ENCODE measurements around the gene FCHSD2. TPM values are rescaled to one million over a fixed set of nuclear protein-coding genes. Genes with fewer than 3 reads are reported as not detected.
"Not testable (repeated sequence)": the region's sequence is repeated elsewhere in the genome, so short reads cannot be mapped to it uniquely, and the experiment has no call there.

FCHSD2 gene
- total and polyA plus RNA-seq, 2 donors, result 12.5 to 22.3 TPM

DNA sequence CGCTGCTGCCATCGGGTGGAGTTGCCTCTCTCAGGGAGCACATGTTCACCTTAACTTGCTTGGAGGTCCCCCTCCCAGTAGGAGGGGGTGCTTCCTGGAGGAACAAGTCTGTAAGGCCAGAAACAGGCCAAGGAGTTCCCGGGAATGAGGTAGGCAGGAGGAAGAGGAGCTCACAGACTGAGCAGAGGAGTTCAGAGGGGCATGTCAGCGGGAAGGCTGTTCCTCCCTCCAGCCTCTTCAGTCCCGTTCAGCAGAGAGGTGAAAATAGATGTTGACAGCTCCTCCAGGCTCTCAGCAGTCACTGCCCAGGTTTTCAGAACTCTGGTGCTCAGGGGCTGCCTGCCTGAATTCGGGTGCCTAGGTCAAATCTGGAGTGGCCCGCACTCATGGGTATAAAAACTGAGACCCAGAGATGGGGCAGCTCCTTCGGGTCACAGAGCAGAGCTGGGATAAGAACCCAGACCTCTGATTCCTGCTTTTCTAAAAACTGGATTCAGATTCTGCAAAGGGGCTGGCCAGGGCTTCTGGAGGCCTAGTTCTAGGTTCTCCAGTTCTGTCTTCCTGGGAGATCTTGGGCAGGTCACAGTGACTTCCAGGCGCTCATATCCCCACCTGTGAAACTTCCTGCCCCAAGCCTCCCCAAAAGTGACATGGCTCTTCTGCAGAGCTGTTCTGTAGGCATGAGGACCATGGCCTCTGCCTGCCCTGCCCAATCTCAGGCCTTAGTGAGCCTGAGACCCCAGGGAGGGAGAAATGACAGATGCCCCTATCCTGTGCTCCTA is 309.6 kb downstream of the FCHSD2 start:
- DNase-seq (ENCODE audit: low read depth in 6 of 9, low spot score in 9 of 9), result no peak
- no peak overlapping the region for H3K27ac ChIP-seq (ENCODE audit: low read depth in 1 of 2, low read length in 1 of 2)

DNA sequence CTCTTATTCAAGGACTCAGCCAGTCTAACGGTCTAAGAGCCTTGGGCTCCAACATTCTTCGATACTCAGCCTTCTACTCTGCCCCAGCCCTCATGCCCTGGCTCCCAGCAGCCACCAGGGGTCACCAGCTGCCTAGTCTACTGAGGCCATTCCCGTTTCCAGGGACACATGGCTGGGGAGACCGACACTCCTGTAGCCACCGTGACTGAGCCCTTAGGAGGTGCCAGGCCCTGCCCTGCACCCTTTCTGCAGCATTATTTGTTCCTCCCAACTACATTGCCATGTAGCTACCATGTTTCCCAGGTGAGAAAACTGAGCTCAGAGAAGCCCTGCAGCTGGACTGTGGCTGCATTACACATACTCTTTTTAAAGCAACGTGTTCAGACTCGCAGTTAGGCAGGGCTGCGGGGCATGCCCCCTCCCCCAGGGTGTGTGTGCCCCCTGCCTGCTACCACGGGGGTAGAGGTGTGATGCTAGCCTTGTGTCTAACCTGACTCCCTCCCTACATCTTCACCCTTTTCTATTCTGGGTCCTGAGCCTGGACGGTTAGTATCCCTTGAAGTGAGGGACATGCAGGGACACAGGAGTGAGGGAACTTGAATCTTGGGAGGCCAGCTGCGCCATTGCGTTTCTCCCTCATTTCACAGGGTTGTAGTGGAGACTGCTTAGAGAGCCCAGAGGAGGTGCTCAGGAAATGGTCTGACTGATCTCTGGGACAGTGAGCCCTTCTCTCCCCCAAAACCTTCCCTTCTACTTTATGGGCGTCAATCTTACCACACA is 310.4 kb downstream of the FCHSD2 start:
- peak in 3 of 9 donors; percentile 10 to 62 (median 59) for DNase-seq (ENCODE audit: low read depth in 6 of 9, low spot score in 9 of 9)
- H3K27ac ChIP-seq (ENCODE audit: low read depth in 1 of 2, low read length in 1 of 2), result no peak overlapping the region
- no peaks in the 10 kb centered on the region for H3K27me3 ChIP-seq (ENCODE audit: control insufficient read depth in 2 of 2, insufficient read depth in 1 of 2, low read length in 1 of 2)
- H3K4me3 ChIP-seq (ENCODE audit: low read length in 2 of 2), result no peak overlapping the region
- peaks cover 0 to 7% of the 10 kb centered on the region in 2 donors for H3K4me1 ChIP-seq (ENCODE audit: control insufficient read depth in 2 of 2, insufficient read depth in 2 of 2, low read length in 2 of 2)
- H3K9me3 ChIP-seq (ENCODE audit: control insufficient read depth in 2 of 2, insufficient read depth in 1 of 2, low read length in 1 of 2), result no peaks in the 10 kb centered on the region
- 78% methylated on average over 13 of the region's 13 CpGs for WGBS
- H3K36me3 ChIP-seq (ENCODE audit: control insufficient read depth in 2 of 2, insufficient read depth in 2 of 2, low read length in 1 of 2), result peaks cover 31 to 34% of the 10 kb centered on the region in 2 donors

More for the DNA sequence above, 309.6 kb downstream of the FCHSD2 start:
- peaks cover 0 to 7% of the 10 kb centered on the region in 2 donors for H3K4me1 ChIP-seq (ENCODE audit: control insufficient read depth in 2 of 2, insufficient read depth in 2 of 2, low read length in 2 of 2)
- H3K9me3 ChIP-seq (ENCODE audit: control insufficient read depth in 2 of 2, insufficient read depth in 1 of 2, low read length in 1 of 2), result no peaks in the 10 kb centered on the region
- H3K27me3 ChIP-seq (ENCODE audit: control insufficient read depth in 2 of 2, insufficient read depth in 1 of 2, low read length in 1 of 2), result no peaks in the 10 kb centered on the region
- peaks cover 33 to 37% of the 10 kb centered on the region in 2 donors for H3K36me3 ChIP-seq (ENCODE audit: control insufficient read depth in 2 of 2, insufficient read depth in 2 of 2, low read length in 1 of 2)
- WGBS, result 93% methylated on average over 9 of the region's 9 CpGs
- no peak overlapping the region for H3K4me3 ChIP-seq (ENCODE audit: low read length in 2 of 2)

DNA sequence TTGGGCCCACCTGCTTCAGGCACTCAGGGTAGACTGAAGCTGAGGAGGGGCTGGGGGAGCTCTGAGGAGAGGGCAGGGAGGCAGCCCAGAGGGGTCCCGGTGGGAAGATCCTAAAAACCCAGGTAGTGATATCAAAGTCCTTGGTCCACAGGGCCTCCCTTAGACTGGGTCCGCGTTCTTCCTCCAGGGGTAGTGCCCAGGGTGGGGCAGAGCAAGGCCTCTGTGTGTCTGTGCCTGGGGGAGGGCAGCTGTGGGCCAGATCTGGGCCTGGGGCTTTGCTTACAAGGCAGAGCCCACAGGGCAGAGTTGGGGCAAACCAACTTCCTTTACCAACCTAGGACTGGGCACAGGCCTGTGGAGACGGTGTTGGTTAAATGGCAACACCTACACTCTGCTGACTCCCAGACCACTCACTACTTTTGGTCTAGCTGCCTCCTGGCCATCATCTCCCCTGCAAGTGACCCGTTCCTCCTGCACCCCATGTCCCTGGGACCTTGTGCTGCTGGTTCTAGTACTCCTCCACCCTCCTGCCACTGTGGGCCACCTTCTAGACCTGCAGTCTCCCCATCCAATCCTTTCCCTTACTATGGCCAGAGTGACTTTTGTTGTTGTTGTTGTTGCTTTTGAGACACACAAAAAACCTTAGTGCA is 312.1 kb downstream of the FCHSD2 start:
- Histone ChIP-seq H3K4me1 (ENCODE audit: control insufficient read depth in 2 of 2, insufficient read depth in 2 of 2, low read length in 2 of 2) (peaks cover 0 to 7% of the 10 kb centered on the region in 2 donors), H3K36me3 (ENCODE audit: control insufficient read depth in 2 of 2, insufficient read depth in 2 of 2, low read length in 1 of 2) (peaks cover 27 to 30% of the 10 kb centered on the region in 2 donors)

DNA sequence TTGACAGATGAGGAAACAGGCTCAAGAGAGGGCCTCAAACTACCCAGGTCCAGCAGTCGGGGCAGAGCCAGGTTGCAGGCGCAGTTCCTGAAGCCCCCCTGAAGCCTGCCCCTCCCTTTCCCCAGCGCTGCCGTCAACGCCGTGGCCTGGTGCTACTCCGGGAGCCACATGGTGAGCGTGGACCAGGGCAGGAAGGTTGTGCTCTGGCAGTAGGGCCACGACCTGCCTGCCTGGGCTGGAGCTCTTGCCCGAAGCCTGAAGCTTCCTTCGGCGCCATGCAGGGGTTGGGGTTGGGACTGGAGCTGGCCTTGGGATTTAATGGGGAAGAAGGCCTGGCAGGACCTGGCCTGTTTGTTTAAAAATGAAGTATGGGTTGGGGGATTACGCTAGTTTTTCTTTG is 312.9 kb downstream of the FCHSD2 start:
- H3K9me3 ChIP-seq (ENCODE audit: control insufficient read depth in 2 of 2, insufficient read depth in 1 of 2, low read length in 1 of 2), result no peaks in the 10 kb centered on the region
- peaks cover 0 to 7% of the 10 kb centered on the region in 2 donors for H3K4me1 ChIP-seq (ENCODE audit: control insufficient read depth in 2 of 2, insufficient read depth in 2 of 2, low read length in 2 of 2)
- no peak overlapping the region for H3K27ac ChIP-seq (ENCODE audit: low read depth in 1 of 2, low read length in 1 of 2)
- DNase-seq (ENCODE audit: low read depth in 6 of 9, low spot score in 9 of 9), result no peak
- H3K36me3 ChIP-seq (ENCODE audit: control insufficient read depth in 2 of 2, insufficient read depth in 2 of 2, low read length in 1 of 2), result peaks cover 23 to 26% of the 10 kb centered on the region in 2 donors
- WGBS, result 98% methylated on average over 13 of the region's 13 CpGs
- no peaks in the 10 kb centered on the region for H3K27me3 ChIP-seq (ENCODE audit: control insufficient read depth in 2 of 2, insufficient read depth in 1 of 2, low read length in 1 of 2)
- H3K4me3 ChIP-seq (ENCODE audit: low read length in 2 of 2), result no peak overlapping the region

More for the DNA sequence above, 312.1 kb downstream of the FCHSD2 start:
- 99% methylated on average over 5 of the region's 5 CpGs for WGBS
- DNase-seq (ENCODE audit: low read depth in 6 of 9, low spot score in 9 of 9), result no peak
- H3K4me3 ChIP-seq (ENCODE audit: low read length in 2 of 2), result no peak overlapping the region
- no peaks in the 10 kb centered on the region for H3K27me3 ChIP-seq (ENCODE audit: control insufficient read depth in 2 of 2, insufficient read depth in 1 of 2, low read length in 1 of 2)
- H3K9me3 ChIP-seq (ENCODE audit: control insufficient read depth in 2 of 2, insufficient read depth in 1 of 2, low read length in 1 of 2), result no peaks in the 10 kb centered on the region
- no peak overlapping the region for H3K27ac ChIP-seq (ENCODE audit: low read depth in 1 of 2, low read length in 1 of 2)

DNA sequence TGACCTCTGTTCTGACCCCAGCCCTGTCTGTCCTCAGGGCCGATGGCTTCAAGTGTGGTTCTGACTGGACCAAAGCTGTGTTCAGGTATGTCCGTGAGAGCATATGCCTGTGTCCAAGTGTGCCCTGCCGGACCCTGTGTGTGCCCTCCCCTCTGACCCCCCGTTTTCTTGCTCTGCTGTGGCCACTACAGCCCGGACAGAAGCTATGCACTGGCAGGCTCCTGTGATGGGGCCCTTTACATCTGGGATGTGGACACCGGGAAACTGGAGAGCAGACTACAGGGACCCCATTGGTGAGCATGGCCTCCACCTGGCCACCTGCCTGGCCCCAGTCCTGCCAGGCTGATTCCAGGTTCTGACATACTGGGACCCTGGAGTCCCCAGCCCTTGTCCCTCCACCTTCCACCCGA is 313.4 kb downstream of the FCHSD2 start:
- 97% methylated on average over 7 of the region's 7 CpGs for WGBS
- Histone ChIP-seq H3K9me3 (ENCODE audit: control insufficient read depth in 2 of 2, insufficient read depth in 1 of 2, low read length in 1 of 2) (no peaks in the 10 kb centered on the region), H3K36me3 (ENCODE audit: control insufficient read depth in 2 of 2, insufficient read depth in 2 of 2, low read length in 1 of 2) (peaks cover 26 to 27% of the 10 kb centered on the region in 2 donors), H3K27ac (ENCODE audit: low read depth in 1 of 2, low read length in 1 of 2) (no peak overlapping the region), H3K4me3 (ENCODE audit: low read length in 2 of 2) (no peak overlapping the region), H3K27me3 (ENCODE audit: control insufficient read depth in 2 of 2, insufficient read depth in 1 of 2, low read length in 1 of 2) (no peaks in the 10 kb centered on the region), H3K4me1 (ENCODE audit: control insufficient read depth in 2 of 2, insufficient read depth in 2 of 2, low read length in 2 of 2) (peaks cover 0 to 7% of the 10 kb centered on the region in 2 donors)
- DNase-seq (ENCODE audit: low read depth in 6 of 9, low spot score in 9 of 9), result no peak

DNA sequence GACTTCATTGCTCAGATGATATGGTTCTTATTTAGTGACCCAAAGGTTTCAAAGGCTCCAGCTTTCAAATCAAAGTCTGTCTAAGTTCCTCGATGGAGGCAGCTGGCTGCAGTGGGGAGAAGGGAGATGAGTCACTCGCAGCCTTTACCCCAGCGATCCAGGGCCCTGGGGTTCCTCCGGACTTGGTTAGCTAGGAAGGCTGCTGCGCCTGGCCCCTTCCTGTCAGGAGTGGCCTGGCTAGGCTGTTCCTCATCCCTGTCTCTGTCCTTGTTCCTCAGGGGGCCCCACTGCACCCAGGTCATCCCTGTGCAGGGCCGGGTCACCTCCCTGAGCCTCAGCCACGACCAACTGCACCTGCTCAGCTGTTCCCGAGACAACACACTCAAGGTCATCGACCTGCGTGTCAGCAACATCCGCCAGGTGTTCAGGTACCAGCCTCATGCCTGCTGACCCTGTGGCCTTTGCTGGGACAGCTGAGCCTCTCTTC is 314.0 kb downstream of the FCHSD2 start:
- no peaks in the 10 kb centered on the region for H3K9me3 ChIP-seq (ENCODE audit: control insufficient read depth in 2 of 2, insufficient read depth in 1 of 2, low read length in 1 of 2)
- H3K36me3 ChIP-seq (ENCODE audit: control insufficient read depth in 2 of 2, insufficient read depth in 2 of 2, low read length in 1 of 2), result peaks cover 24 to 31% of the 10 kb centered on the region in 2 donors
- H3K27ac ChIP-seq (ENCODE audit: low read depth in 1 of 2, low read length in 1 of 2), result no peak overlapping the region
- H3K4me1 ChIP-seq (ENCODE audit: control insufficient read depth in 2 of 2, insufficient read depth in 2 of 2, low read length in 2 of 2), result peaks cover 0 to 7% of the 10 kb centered on the region in 2 donors
- H3K4me3 ChIP-seq (ENCODE audit: low read length in 2 of 2), result no peak overlapping the region
- H3K27me3 ChIP-seq (ENCODE audit: control insufficient read depth in 2 of 2, insufficient read depth in 1 of 2, low read length in 1 of 2), result no peaks in the 10 kb centered on the region
- WGBS, result 95% methylated on average over 11 of the region's 11 CpGs
- no peak for DNase-seq (ENCODE audit: low read depth in 6 of 9, low spot score in 9 of 9)

DNA sequence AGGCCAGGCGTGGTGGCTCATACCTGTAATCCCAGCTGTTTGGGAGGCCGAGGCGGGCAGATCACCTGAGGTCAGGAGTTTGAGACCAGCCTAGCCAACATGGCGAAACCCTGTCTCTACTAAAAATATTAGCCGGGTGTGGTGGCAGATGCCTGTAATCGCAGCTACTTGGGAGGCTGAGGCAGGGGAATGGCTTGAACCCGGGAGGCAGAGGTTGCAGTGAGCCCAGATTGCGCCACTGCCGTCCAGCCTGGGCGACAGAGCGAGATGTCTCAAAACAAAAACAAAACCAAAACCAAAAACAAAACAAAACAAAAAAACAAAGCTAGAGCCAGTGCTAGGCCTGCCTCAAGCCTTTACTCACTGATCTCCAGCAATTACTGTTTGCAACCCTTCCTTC is 314.5 kb downstream of the FCHSD2 start:
- H3K27me3 ChIP-seq (ENCODE audit: control insufficient read depth in 2 of 2, insufficient read depth in 1 of 2, low read length in 1 of 2); H3K4me3 ChIP-seq (ENCODE audit: low read length in 2 of 2); H3K9me3 ChIP-seq (ENCODE audit: control insufficient read depth in 2 of 2, insufficient read depth in 1 of 2, low read length in 1 of 2); DNase-seq (ENCODE audit: low read depth in 6 of 9, low spot score in 9 of 9); H3K4me1 ChIP-seq (ENCODE audit: control insufficient read depth in 2 of 2, insufficient read depth in 2 of 2, low read length in 2 of 2); H3K27ac ChIP-seq (ENCODE audit: low read depth in 1 of 2, low read length in 1 of 2): not testable (repeated sequence)
- 89% methylated on average over 11 of the region's 11 CpGs for WGBS
- H3K36me3 ChIP-seq (ENCODE audit: control insufficient read depth in 2 of 2, insufficient read depth in 2 of 2, low read length in 1 of 2), result peaks cover 23 to 31% of the 10 kb centered on the region in 2 donors

DNA sequence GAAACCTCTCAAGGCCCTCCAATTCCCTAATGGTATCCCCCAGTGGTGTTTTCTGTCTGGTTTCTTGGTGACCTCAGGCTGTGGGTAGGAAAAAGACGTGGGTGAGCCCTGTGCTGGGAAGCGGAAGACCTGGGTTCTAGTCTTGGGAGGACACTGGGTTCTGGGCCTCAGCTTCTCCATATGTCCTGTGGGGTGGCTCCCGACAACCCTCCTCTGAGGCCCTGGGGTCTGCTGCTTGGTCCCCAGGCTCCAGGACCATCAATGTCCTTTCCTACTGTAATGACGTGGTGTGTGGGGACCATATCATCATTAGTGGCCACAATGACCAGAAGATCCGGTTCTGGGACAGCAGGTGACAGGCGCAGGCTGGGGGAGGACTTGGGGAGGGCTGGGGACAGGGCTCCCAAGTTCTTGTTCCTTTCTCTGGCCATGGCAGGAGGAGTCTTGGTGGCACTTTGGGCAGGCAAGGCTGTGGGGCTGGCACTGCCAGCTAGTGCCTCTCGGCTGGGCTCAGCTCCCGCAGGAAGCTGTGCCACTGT is 315.1 kb downstream of the FCHSD2 start:
- Histone ChIP-seq H3K27ac (ENCODE audit: low read depth in 1 of 2, low read length in 1 of 2) (no peak overlapping the region), H3K27me3 (ENCODE audit: control insufficient read depth in 2 of 2, insufficient read depth in 1 of 2, low read length in 1 of 2) (no peaks in the 10 kb centered on the region), H3K36me3 (ENCODE audit: control insufficient read depth in 2 of 2, insufficient read depth in 2 of 2, low read length in 1 of 2) (peaks cover 23 to 34% of the 10 kb centered on the region in 2 donors), H3K4me3 (ENCODE audit: low read length in 2 of 2) (no peak overlapping the region), H3K4me1 (ENCODE audit: control insufficient read depth in 2 of 2, insufficient read depth in 2 of 2, low read length in 2 of 2) (peaks cover 0 to 14% of the 10 kb centered on the region in 2 donors), H3K9me3 (ENCODE audit: control insufficient read depth in 2 of 2, insufficient read depth in 1 of 2, low read length in 1 of 2) (no peaks in the 10 kb centered on the region)
- WGBS, result 95% methylated on average over 8 of the region's 8 CpGs
- no peak for DNase-seq (ENCODE audit: low read depth in 6 of 9, low spot score in 9 of 9)

All from thymus (tissue), 11 donors.